K562 (cell line): ENCODE measurements around the gene CYFIP2. TPM values are rescaled to one million over a fixed set of nuclear protein-coding genes. Genes with fewer than 3 reads are reported as not detected.

Experiments used
- ATAC-seq: fragments of 200-7000 bp; cut with Tn5 transposase; 3 replicates; pipeline ENCODE4 v1.9.1; 2020; ENCODE audit warnings: moderate library complexity
- BruUV-seq: library from RNA; stranded (reverse); fragments of 400-500 nt; replicated peaks from 2 replicates; lab custom pipeline; 2021; lab: Mats Ljungman, UMichigan
- CTCF ChIA-PET: fragments of 300-600 bp; formaldehyde crosslinking; extraction: SDS; loops from one replicate; lab custom pipeline; 2021; ENCODE audit warnings: low intra/inter-chr PET ratio; lab: Yijun Ruan, JAX
- POLR2A ChIA-PET: fragments of 300-600, 350-650 bp; sonication (Branson Sonifier 250); formaldehyde crosslinking; extraction: SDS; loops from one replicate; lab custom pipeline; 2021; ENCODE audit warnings: antibody characterized with exemption, inconsistent platforms; lab: Yijun Ruan, JAX
- DNase-seq, 4 experiments: peaks; one replicate each; pipeline versions ENCODE4 v3.0.0 to v3.0.0-alpha.2; 2011 to 2018; ENCODE audit warnings: low spot score in 3 of 4, mixed read lengths in 3 of 4; ENCODE audit errors: extremely low read depth in 1 of 4
- FAIRE-seq: peaks from 2 replicates; lab custom pipeline; 2011; peaks lifted over from hg19 to GRCh38; lab: Jason Lieb, UNC
- H2AFZ ChIP-seq: 2 replicates; pipeline ENCODE4 v1.6.0; 2011; ENCODE audit warnings: low read depth, low read length, control low read depth, inconsistent platforms
- H3K27ac ChIP-seq: fragments of 200-600 bp; 3 replicates; pipeline ENCODE4 v1.8.0; 2011; ENCODE audit warnings: low read depth, mild to moderate bottlenecking, control low read depth, inconsistent platforms, low read length, moderate library complexity, mixed read lengths; ENCODE audit errors: extremely low read depth
- H3K27me3 ChIP-seq, 2 experiments: fragments of 300-600 bp in 1 of 2; 2 replicates in 1 of 2; 3 replicates in 1 of 2; pipeline versions ENCODE4 v1.6.0 to v1.8.0; 2011; ENCODE audit warnings: inconsistent platforms in 2 of 2, low read length in 2 of 2, mild to moderate bottlenecking in 1 of 2, mixed read lengths in 1 of 2, moderate library complexity in 1 of 2; ENCODE audit not compliant: control insufficient read depth in 2 of 2, insufficient read depth in 2 of 2
- H3K36me3 ChIP-seq: fragments of 300-600 bp; 3 replicates; pipeline ENCODE4 v1.8.0; 2011; ENCODE audit warnings: mild to moderate bottlenecking, low read length, inconsistent platforms; ENCODE audit not compliant: control insufficient read depth, insufficient read depth
- H3K4me1 ChIP-seq, 2 experiments: fragments of 200-600 bp in 1 of 2; replicated peaks in 1 of 2; 2 replicates in 1 of 2; 3 replicates in 1 of 2; pipeline versions ENCODE4 v1.5.1 to v1.8.0; 2011; ENCODE audit warnings: inconsistent platforms in 2 of 2, low read length in 2 of 2, mild to moderate bottlenecking in 1 of 2, mixed read lengths in 1 of 2, moderate library complexity in 1 of 2; ENCODE audit not compliant: control insufficient read depth in 2 of 2, insufficient read depth in 2 of 2
- H3K4me2 ChIP-seq: 2 replicates; pipeline ENCODE4 v1.6.1; 2011; ENCODE audit warnings: low read length, control low read depth, inconsistent platforms, mixed read lengths; ENCODE audit not compliant: insufficient read depth
- H3K4me3 ChIP-seq: fragments of 200-600 bp; sonication (generic), shearing (Covaris generic); 2 replicates; pipeline ENCODE4 v1.5.1; 2016; ENCODE audit warnings: control low read depth, inconsistent platforms
- H3K79me2 ChIP-seq: fragments of 200-600 bp; 3 replicates; pipeline ENCODE4 v1.8.0; 2011; ENCODE audit warnings: low read length, inconsistent platforms; ENCODE audit not compliant: control insufficient read depth, insufficient read depth
- H3K9ac ChIP-seq, 2 experiments: 2 replicates each; pipeline versions ENCODE4 v1.6.0 to v1.6.1; 2011; ENCODE audit warnings: low read depth in 2 of 2, low read length in 2 of 2, control low read depth in 1 of 2, inconsistent platforms in 1 of 2, mild to moderate bottlenecking in 1 of 2, mixed read lengths in 1 of 2; ENCODE audit not compliant: insufficient read depth in 1 of 2
- H3K9me1 ChIP-seq: one replicate; pipeline ENCODE4 v1.6.0; 2011; ENCODE audit warnings: inconsistent platforms, mild to moderate bottlenecking, low read length, moderate library complexity; ENCODE audit not compliant: control insufficient read depth, insufficient read depth
- H3K9me3 ChIP-seq: replicated peaks from 2 replicates; pipeline ENCODE4 v1.5.1; 2011; ENCODE audit warnings: low read depth, low read length, inconsistent platforms; ENCODE audit not compliant: control insufficient read depth, insufficient read depth
- H4K20me1 ChIP-seq: replicated peaks from 2 replicates; pipeline ENCODE4 v1.6.1; 2011; ENCODE audit warnings: low read length, inconsistent platforms, mixed read lengths; ENCODE audit not compliant: control insufficient read depth, insufficient read depth
- ATF7 ChIP-seq: fragments of 450-650 bp; IDR thresholded peaks from 2 replicates; pipeline ENCODE4 v1.7.1; 2014; ENCODE audit warnings: mild to moderate bottlenecking, moderate library complexity
- C11orf30 ChIP-seq: fragments of 450-650 bp; IDR thresholded peaks from 2 replicates; pipeline ENCODE4 v1.6.1; 2016; ENCODE audit warnings: low read depth, mild to moderate bottlenecking
- CREBBP ChIP-seq: IDR thresholded peaks from one replicate; pipeline ENCODE4 v1.6.1; 2012; ENCODE audit warnings: low read depth, mild to moderate bottlenecking, control low read depth, inconsistent platforms, low read length
- ETS2 ChIP-seq: IDR thresholded peaks from 2 replicates; pipeline ENCODE4 v1.6.1; 2016; ENCODE audit warnings: borderline replicate concordance, missing genetic modification characterization, mild to moderate bottlenecking, moderate library complexity, missing compliant biosample characterization; ENCODE audit not compliant: poor library complexity, severe bottlenecking
- FOXM1 ChIP-seq, 2 experiments: fragments of 450-650 bp in 1 of 2; sonication (generic) in 1 of 2; formaldehyde crosslinking in 1 of 2; IDR thresholded peaks; 2 replicates each; pipeline versions ENCODE4 v1.6.1 to v1.9.0; 2017 to 2022; ENCODE audit warnings: low read depth in 2 of 2, mild to moderate bottlenecking in 2 of 2, missing genetic modification reagents in 1 of 2, moderate library complexity in 1 of 2
- FUS ChIP-seq: fragments of 200-400 bp; formaldehyde crosslinking; optimal IDR thresholded peaks from 2 replicates; pipeline ENCODE3; 2017; ENCODE audit warnings: low read depth, low read length
- GTF2F1 ChIP-seq: IDR thresholded peaks from 2 replicates; pipeline ENCODE4 v1.6.1; 2011; ENCODE audit warnings: low read depth, low read length, improper control_type of control experiment
- IFI16 ChIP-seq: fragments of 250-450 bp; sonication (Bioruptor Pico); IDR thresholded peaks from 2 replicates; pipeline ENCODE4 v2.1.2; 2022; ENCODE audit warnings: mild to moderate bottlenecking, inconsistent platforms
- MAFG ChIP-seq: fragments of 450-650 bp; conservative IDR thresholded peaks from 2 replicates; pipeline ENCODE4 v1.6.1; 2016; ENCODE audit warnings: missing genetic modification characterization, missing compliant biosample characterization
- MTA2 ChIP-seq: fragments of 450-650 bp; IDR thresholded peaks from 2 replicates; pipeline ENCODE4 v1.6.1; 2016; ENCODE audit warnings: low read depth
- NCOA2 ChIP-seq, 2 experiments: fragments of 450-650 bp; IDR thresholded peaks; 2 replicates each; pipeline ENCODE4 v1.6.1; 2018; ENCODE audit warnings: mild to moderate bottlenecking in 2 of 2, moderate library complexity in 1 of 2; ENCODE audit not compliant: partially characterized antibody in 2 of 2
- POU5F1 ChIP-seq: fragments of 150-350 bp; IDR thresholded peaks from 2 replicates; pipeline ENCODE4 v1.6.1; 2014; ENCODE audit warnings: borderline replicate concordance, low read length, low read depth, mild to moderate bottlenecking; ENCODE audit not compliant: partially characterized antibody
- PTTG1 ChIP-seq: fragments of 450-650 bp; IDR thresholded peaks from 2 replicates; pipeline ENCODE4 v1.6.1; 2016; ENCODE audit warnings: low read depth, mild to moderate bottlenecking, missing genetic modification characterization, missing compliant biosample characterization
- RBBP5 ChIP-seq: fragments of 200-600 bp; sonication (generic); IDR thresholded peaks from 2 replicates; pipeline ENCODE4 v1.6.1; 2012; ENCODE audit warnings: borderline replicate concordance, mild to moderate bottlenecking, low read length, control low read depth, inconsistent platforms; ENCODE audit not compliant: insufficient read depth, poor library complexity, severe bottlenecking
- ZBTB8A ChIP-seq: fragments of 450-650 bp; IDR thresholded peaks from 2 replicates; pipeline ENCODE4 v1.6.1; 2018; ENCODE audit warnings: mild to moderate bottlenecking, moderate library complexity; ENCODE audit not compliant: partially characterized antibody
- ZNF263 ChIP-seq: sonication (generic); formaldehyde crosslinking; IDR thresholded peaks from 2 replicates; pipeline ENCODE4 v1.8.0; 2022; ENCODE audit warnings: mild to moderate bottlenecking, missing genetic modification reagents, borderline replicate concordance
- ZNF764 ChIP-seq: fragments of 250-450 bp; sonication (Bioruptor Pico); IDR thresholded peaks from 2 replicates; pipeline ENCODE4 v1.4.0; 2020; ENCODE audit warnings: low read depth, mild to moderate bottlenecking, moderate library complexity
- WGBS: fragments of 100-300 bp; shearing (Covaris generic); methylation state at CpG from one replicate; pipeline ENCODE4 v1.1.6; 2016; ENCODE audit warnings: low coverage, mixed read lengths; ENCODE audit not compliant: insufficient coverage; ENCODE audit errors: missing lambda C conversion rate; 5-methylcytosine and 5-hydroxymethylcytosine counted together
- in situ Hi-C: fragments of 300-500 bp; cut with MboI; formaldehyde crosslinking; loops from 4 replicates; pipeline ENCODE4 v1.15.0; 2018; ENCODE audit warnings: inconsistent platforms, mixed read lengths
- intact Hi-C: fragments of 100-400 bp; cut with micrococcal nuclease; formaldehyde crosslinking; loops from 2 replicates; pipeline ENCODE4 v1.14.2; 2022
- polyA plus RNA-seq, 8 experiments: library from polyadenylated mRNA; depleted of rRNA in 4 of 8; stranded (reverse) in 5 of 8; unstranded in 3 of 8; fragments of >200 nt; fragmentation: Nextera tagmentation in 2 of 8; fragmentation: Illumina TruSeq in 1 of 8; extraction: Ambion mirVana in 2 of 8; extraction: Trizol in 1 of 8; gene quantifications; 2 replicates each; pipeline versions ENCODE4 v1.2.1 to v1.2.3, GENCODE V29; 2011 to 2014; ENCODE audit warnings: inconsistent platforms in 1 of 8, missing spikeins in 1 of 8
- total RNA-seq, 7 experiments: library from RNA; depleted of rRNA in 6 of 7; stranded (reverse); fragments of >200 nt in 6 of 7; fragmentation: Illumina TruSeq in 2 of 7; extraction: Trizol in 2 of 7; gene quantifications; 2 replicates each; pipeline versions ENCODE4 v1.2.1 to v1.2.3, GENCODE V29; 2011 to 2021; ENCODE audit warnings: low replicate concordance in 1 of 7

CYFIP2 gene
- total and polyA plus RNA-seq, 9 of the 15 experiments (the other 6 are each of a cell fraction or from before 2014, with no cell fraction given) = 0.76 to 2.9 (median 1.4) TPM; not detected in 1

- TF ChIP-seq CREBBP (no peak), GTF2F1 (no peak), ATF7 (no peak), MAFG (tag) (no peak), FUS (no peak), ETS2 (tag) (no peak)
Observed at GRCh38 chr5:157348049-157348400, 82.1 kb downstream of the CYFIP2 start (continued).

GRCh38 chr5:157350939-157351801 is 85.2 kb downstream of the CYFIP2 start:
- ATAC-seq = no peak
- Histone ChIP-seq H3K36me3 (no peaks in the 10 kb centered on the region), H2AFZ (no peak overlapping the region), H3K27ac (no peak overlapping the region), H3K9ac (no peak overlapping the region), H3K27me3 (peaks cover 0 to 23% of the 10 kb centered on the region in 2 experiments; a peak in 3 of 5 replicates), H3K9me3 (no peaks in the 10 kb centered on the region), H3K4me2 (no peak overlapping the region), H3K79me2 (no peaks in the 10 kb centered on the region), H4K20me1 (no peaks in the 10 kb centered on the region), H3K4me1 (no peaks in the 10 kb centered on the region), H3K4me3 (no peak overlapping the region), H3K9me1 (no peaks in the 10 kb centered on the region)
- TF ChIP-seq PTTG1 (tag) (no peak), ZBTB8A (no peak), FOXM1 (IDR thresholded peaks at IDR 0.05; ENCODE audit: low read depth) (no peak), FOXM1 (CRISPR knock-in tag; IDR thresholded peaks at IDR 0.05; ENCODE audit: low read depth) (no peak), C11orf30 (no peak), ZNF263 (CRISPR knock-in tag) (no peak), RBBP5 (no peak), NCOA2 (IDR thresholded peaks at IDR 0.05; ENCODE audit: partially characterized antibody in 2 of 2) (no peak), MTA2 (no peak), ZNF764 (CRISPR knock-in tag) (no peak), POU5F1 (no peak), IFI16 (CRISPR knock-in tag) (no peak)
- FAIRE-seq = no peak
- no peak for DNase-seq
- in situ Hi-C loops = no loop called here
- 2% methylated on average over 7 of the region's 7 CpGs for WGBS
- POLR2A ChIA-PET = no interaction called here
- BruUV-seq = no TSS peak
- intact Hi-C loops = no loop called here
- CTCF ChIA-PET = no interaction called here
